ENCODE measurements around the gene PLCD1. TPM values are rescaled to one million over a fixed set of nuclear protein-coding genes. Genes with fewer than 3 reads are reported as not detected.

PLCD1 gene
- total and polyA plus RNA-seq, 4 donors, result 12.5 to 30.1 (median 26.4) TPM

DNA sequence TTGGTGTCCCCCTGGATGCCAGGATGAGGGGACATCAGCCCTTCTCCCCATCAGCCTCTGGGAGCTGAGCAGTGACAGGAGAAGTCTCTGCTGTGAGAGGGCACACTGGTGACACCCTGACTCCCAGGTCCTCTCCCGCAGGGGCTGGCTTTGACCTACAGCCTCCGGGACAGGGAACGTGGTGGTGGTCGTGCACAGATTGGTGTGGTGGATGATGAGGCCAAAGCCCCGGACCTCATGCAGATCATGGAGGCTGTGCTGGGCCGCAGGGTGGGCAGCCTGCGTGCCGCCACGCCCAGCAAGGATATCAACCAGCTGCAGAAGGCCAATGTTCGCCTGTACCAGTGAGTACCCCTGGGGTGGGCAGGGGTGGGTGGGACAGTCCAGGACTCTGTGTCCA lies 32.1 kb downstream of the PLCD1 start:
- peaks cover 39% of the 10 kb centered on the region for H3K36me3 ChIP-seq (ENCODE audit: control insufficient read depth, insufficient read depth, low read length)
- H3K9me3 ChIP-seq (ENCODE audit: control insufficient read depth, insufficient read depth, low read length), result no peaks in the 10 kb centered on the region
- 93% methylated on average over 9 of the region's 10 CpGs for WGBS (ENCODE audit: insufficient coverage)
- no peaks in the 10 kb centered on the region for H3K27me3 ChIP-seq (ENCODE audit: control insufficient read depth, insufficient read depth, low read length)
- no peak overlapping the region for H3K4me3 ChIP-seq (ENCODE audit: low read depth, low read length)
- peaks cover 52% of the 10 kb centered on the region for H3K4me1 ChIP-seq (ENCODE audit: control insufficient read depth, insufficient read depth, low read length)
- H3K27ac ChIP-seq (ENCODE audit: low read depth, low read length), result no peak overlapping the region
- DNase-seq (ENCODE audit: low read depth in 4 of 6, low spot score in 6 of 6), result no peak

DNA sequence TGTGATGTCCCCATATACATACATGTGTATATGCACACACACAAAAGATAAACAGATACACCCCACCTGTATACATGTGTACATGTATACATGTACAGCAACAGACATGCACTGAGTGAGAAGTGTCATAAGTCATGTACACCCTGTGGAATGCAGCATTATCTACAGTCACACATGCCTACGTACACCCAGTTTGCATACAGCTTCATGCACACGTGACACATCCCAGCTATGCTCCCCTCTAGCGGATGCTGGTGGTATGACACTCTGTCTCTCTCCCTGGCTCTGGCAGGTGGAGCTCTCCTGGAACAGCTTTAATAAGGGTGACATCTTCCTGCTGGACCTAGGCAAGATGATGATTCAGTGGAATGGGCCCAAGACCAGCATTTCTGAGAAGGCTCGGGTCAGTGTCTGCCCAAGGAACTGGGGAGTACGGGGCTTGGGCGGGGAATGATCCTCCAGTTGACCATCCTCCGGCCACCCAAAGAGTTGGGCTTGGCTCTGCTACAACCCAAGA lies 32.6 kb downstream of the PLCD1 start:
- H3K4me3 ChIP-seq (ENCODE audit: low read depth, low read length), result no peak overlapping the region
- H3K36me3 ChIP-seq (ENCODE audit: control insufficient read depth, insufficient read depth, low read length), result peaks cover 34% of the 10 kb centered on the region
- WGBS (ENCODE audit: insufficient coverage), result 57% methylated on average over 7 of the region's 7 CpGs
- H3K9me3 ChIP-seq (ENCODE audit: control insufficient read depth, insufficient read depth, low read length), result no peaks in the 10 kb centered on the region
- H3K27ac ChIP-seq (ENCODE audit: low read depth, low read length), result no peak overlapping the region
- H3K27me3 ChIP-seq (ENCODE audit: control insufficient read depth, insufficient read depth, low read length), result no peaks in the 10 kb centered on the region
- peaks cover 48% of the 10 kb centered on the region for H3K4me1 ChIP-seq (ENCODE audit: control insufficient read depth, insufficient read depth, low read length)
- peak in 4 of 6 donors; percentile 39 to 86 (median 66) for DNase-seq (ENCODE audit: low read depth in 4 of 6, low spot score in 6 of 6)

DNA sequence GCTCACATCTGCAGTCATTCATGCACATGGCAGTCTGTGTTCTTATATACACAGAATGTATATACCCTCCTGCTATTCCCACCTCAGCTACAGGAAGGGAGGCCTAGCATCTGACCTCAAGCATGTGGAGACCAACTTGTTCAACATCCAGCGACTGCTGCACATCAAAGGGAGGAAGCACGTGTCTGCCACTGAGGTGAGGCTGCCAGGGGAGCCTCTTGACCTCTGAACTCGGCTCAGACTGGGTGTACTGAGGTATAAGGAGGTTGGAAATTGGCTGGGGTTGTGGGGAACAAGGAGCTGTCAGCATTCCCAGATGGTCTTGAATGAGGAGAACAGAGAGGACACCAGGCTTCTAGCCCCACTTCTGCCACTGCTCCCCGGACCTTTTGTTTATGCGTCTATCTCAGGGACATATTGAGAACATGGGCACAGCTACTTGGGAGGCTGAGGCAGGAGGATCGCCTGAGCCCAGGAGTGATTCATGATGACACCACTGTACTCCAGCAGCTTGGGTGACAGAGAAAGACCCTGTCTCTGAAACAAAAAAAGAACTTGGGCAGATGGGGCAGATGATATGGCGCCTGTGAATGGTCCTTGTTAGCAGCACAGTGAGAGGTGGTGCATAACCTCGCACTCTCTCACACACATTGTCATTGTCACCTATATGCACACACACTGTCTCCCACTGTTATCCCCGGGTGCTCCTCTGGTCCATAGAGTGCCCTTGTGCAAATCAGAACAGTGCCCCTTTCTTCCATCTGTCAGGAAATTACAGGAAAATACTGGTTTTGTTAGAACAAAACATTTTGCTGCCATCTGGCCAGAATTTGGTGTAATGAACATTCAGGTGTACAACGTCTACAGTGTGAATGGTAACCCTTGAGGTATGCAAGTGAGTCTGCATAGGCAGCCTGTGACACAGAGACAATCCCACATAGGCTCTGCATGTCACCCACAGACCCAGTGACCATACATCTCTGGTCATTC lies 33.5 kb downstream of the PLCD1 start:
- Histone ChIP-seq H3K27ac (ENCODE audit: low read depth, low read length) (no peak overlapping the region), H3K27me3 (ENCODE audit: control insufficient read depth, insufficient read depth, low read length) (no peaks in the 10 kb centered on the region), H3K4me1 (ENCODE audit: control insufficient read depth, insufficient read depth, low read length) (peaks cover 40% of the 10 kb centered on the region), H3K9me3 (ENCODE audit: control insufficient read depth, insufficient read depth, low read length) (no peaks in the 10 kb centered on the region), H3K4me3 (ENCODE audit: low read depth, low read length) (no peak overlapping the region), H3K36me3 (ENCODE audit: control insufficient read depth, insufficient read depth, low read length) (peaks cover 25% of the 10 kb centered on the region)
- peak in 3 of 6 donors; percentile 23 to 66 (median 53) for DNase-seq (ENCODE audit: low read depth in 4 of 6, low spot score in 6 of 6)
- whole genome bisulfite sequencing (ENCODE audit: insufficient coverage), result 82% methylated on average over 7 of the region's 10 CpGs

DNA sequence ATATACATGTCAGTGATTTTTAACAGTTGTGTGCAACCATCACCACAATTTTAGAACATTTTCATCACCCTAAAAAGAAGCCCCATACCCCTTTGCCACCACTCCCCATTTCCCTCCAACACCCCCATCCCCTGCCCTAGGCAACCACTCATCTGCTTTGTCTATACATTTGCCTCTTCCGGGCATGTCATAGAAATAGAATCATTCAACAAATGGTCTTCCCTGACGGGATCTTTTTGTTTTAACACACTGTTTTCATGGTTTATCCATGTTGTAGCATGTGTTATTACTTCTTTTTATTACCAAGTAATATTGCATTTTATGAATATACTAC lies 34.8 kb downstream of the PLCD1 start:
- no peaks in the 10 kb centered on the region for H3K9me3 ChIP-seq (ENCODE audit: control insufficient read depth, insufficient read depth, low read length)

DNA sequence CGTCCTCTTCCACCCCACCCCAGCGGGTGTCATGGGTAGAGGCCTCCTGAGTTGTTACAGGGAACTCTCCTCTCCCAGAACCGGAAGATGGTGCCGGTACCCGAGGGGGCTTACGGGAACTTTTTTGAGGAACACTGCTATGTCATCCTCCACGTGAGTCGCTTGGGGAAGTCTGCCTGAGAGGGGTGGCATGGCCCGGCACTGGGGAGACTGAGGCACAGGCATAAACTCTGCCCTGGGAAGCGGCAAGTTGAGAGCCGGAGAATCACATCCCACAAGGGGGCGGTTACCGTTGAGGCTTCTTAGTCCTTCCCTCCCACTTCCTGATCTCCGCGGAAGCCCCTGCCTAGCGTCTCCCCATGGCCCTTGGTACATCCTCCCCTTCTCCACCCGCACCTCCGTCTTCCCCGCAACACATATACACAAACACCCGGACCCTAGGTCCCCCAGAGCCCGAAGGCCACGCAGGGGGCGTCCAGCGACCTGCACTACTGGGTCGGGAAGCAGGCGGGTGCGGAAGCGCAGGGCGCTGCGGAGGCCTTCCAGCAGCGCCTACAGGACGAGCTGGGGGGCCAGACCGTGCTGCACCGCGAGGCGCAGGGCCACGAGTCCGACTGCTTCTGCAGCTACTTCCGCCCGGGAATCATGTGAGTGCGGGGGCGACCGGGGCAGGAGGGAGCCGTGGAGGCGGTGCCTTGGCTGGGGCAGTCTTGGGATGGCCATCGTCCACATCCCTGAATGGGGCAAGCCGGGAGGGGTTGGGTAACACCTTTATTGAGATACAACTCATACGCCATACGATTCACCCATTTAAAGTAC lies 35.4 kb downstream of the PLCD1 start:
- H3K4me3 ChIP-seq (ENCODE audit: low read depth, low read length), result peak overlapping the region; percentile 79
- peak overlapping the region; percentile 83 for H3K27ac ChIP-seq (ENCODE audit: low read depth, low read length)
- 3% methylated on average over 42 of the region's 49 CpGs for WGBS (ENCODE audit: insufficient coverage)
- H3K36me3 ChIP-seq (ENCODE audit: control insufficient read depth, insufficient read depth, low read length), result peaks cover 13% of the 10 kb centered on the region
- no peaks in the 10 kb centered on the region for H3K9me3 ChIP-seq (ENCODE audit: control insufficient read depth, insufficient read depth, low read length)
- DNase-seq (ENCODE audit: low read depth in 4 of 6, low spot score in 6 of 6), result peak in 4 of 6 donors; percentile 31 to 83 (median 58)
- H3K27me3 ChIP-seq (ENCODE audit: control insufficient read depth, insufficient read depth, low read length), result no peaks in the 10 kb centered on the region
- peaks cover 26% of the 10 kb centered on the region for H3K4me1 ChIP-seq (ENCODE audit: control insufficient read depth, insufficient read depth, low read length)

More for the DNA sequence above, 34.8 kb downstream of the PLCD1 start:
- peak overlapping the region; percentile 79 for H3K4me3 ChIP-seq (ENCODE audit: low read depth, low read length)
- DNase-seq (ENCODE audit: low read depth in 4 of 6, low spot score in 6 of 6), result no peak
- H3K27ac ChIP-seq (ENCODE audit: low read depth, low read length), result peak overlapping the region; percentile 83
- no CpG with 5 or more reads among the region's 2 CpGs for WGBS (ENCODE audit: insufficient coverage)
- no peaks in the 10 kb centered on the region for H3K27me3 ChIP-seq (ENCODE audit: control insufficient read depth, insufficient read depth, low read length)
- peaks cover 14% of the 10 kb centered on the region for H3K36me3 ChIP-seq (ENCODE audit: control insufficient read depth, insufficient read depth, low read length)
- peaks cover 30% of the 10 kb centered on the region for H3K4me1 ChIP-seq (ENCODE audit: control insufficient read depth, insufficient read depth, low read length)

DNA sequence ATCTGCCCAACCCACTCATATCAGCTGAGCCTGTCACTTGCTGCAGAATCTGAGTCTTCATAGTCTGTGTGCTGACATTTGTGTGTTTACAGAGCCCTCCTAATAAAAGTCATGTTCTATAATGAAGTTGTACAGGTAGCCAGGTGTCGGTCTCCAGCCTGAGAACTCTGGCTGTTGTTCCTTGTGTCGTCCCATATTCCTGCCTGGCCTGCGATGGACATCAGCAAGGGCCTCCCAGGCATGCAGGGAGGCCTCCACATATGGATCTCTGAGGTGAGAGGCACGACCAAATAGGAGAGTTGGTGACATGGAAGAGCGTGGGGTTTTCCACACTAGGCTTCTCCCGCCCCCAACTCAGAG lies 36.0 kb downstream of the PLCD1 start:
- DNase-seq (ENCODE audit: low read depth in 4 of 6, low spot score in 6 of 6), result no peak
- H3K36me3 ChIP-seq (ENCODE audit: control insufficient read depth, insufficient read depth, low read length), result peaks cover 13% of the 10 kb centered on the region
- WGBS (ENCODE audit: insufficient coverage), result 78% methylated on average over 4 of the region's 6 CpGs
- H3K9me3 ChIP-seq (ENCODE audit: control insufficient read depth, insufficient read depth, low read length), result no peaks in the 10 kb centered on the region
- peak overlapping the region; percentile 83 for H3K27ac ChIP-seq (ENCODE audit: low read depth, low read length)
- no peaks in the 10 kb centered on the region for H3K27me3 ChIP-seq (ENCODE audit: control insufficient read depth, insufficient read depth, low read length)
- peaks cover 22% of the 10 kb centered on the region for H3K4me1 ChIP-seq (ENCODE audit: control insufficient read depth, insufficient read depth, low read length)
- H3K4me3 ChIP-seq (ENCODE audit: low read depth, low read length), result peak overlapping the region; percentile 79

DNA sequence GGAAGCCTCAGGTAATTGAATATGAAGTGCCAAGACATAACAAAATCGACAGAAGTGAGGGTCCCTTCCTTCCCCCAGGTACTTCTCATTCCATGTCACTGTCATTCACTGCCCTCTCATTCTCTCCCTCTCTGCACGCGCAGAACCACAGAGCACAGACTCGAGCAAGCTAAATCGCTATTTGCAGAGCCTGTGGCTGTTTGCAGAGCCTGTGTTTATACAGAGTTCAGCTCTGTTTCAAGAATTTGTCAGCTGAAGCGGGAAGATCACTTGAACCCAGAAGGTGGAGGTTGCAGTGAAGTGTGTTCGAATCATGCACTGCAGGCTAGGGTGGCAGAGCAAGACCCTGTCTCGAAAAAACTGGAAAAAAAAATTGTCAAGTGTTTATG lies 36.4 kb downstream of the PLCD1 start:
- WGBS (ENCODE audit: insufficient coverage), result 89% methylated on average over 8 of the region's 8 CpGs
- Histone ChIP-seq H3K27me3 (ENCODE audit: control insufficient read depth, insufficient read depth, low read length) (no peaks in the 10 kb centered on the region), H3K27ac (ENCODE audit: low read depth, low read length) (no peak overlapping the region), H3K9me3 (ENCODE audit: control insufficient read depth, insufficient read depth, low read length) (no peaks in the 10 kb centered on the region), H3K4me3 (ENCODE audit: low read depth, low read length) (no peak overlapping the region), H3K36me3 (ENCODE audit: control insufficient read depth, insufficient read depth, low read length) (peaks cover 12% of the 10 kb centered on the region), H3K4me1 (ENCODE audit: control insufficient read depth, insufficient read depth, low read length) (peaks cover 18% of the 10 kb centered on the region)
- DNase-seq (ENCODE audit: low read depth in 4 of 6, low spot score in 6 of 6), result no peak

DNA sequence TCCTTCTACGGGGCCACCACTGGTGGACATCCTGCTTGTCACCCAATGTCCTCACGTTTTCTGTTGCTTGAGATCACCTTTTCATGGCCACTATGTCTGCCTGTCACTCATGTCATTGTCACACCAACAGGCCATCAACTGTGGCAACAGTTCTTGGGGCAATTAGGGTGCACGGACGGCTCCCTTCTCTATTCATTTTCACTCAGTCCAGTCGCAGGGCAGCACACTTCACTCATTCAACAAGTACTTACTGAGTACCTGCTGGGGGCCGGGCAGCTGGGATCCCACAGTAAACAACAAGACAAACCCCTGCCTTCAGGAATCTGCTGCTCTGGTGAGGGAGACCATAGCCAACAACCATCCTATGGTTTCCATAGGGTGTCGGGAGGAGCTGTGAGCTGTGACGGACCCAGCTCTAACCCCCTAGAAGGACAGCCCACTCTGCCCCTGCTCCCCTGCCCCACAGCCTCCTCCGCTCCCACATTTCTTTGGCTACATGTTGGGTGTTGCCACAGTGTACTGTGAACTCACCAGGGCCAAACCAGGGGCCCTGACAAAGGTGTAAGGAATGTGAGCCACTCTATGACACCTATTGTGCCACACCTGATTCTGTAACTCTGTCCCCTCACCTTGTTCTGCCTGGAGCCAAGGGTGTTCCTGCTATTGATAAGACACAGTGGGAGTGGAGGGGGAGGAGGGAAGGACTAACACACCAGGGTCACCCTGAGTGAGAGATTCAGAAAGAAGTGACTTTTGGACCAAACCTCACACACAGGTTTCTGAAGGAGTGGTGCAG lies 37.0 kb downstream of the PLCD1 start:
- Histone ChIP-seq H3K27me3 (ENCODE audit: control insufficient read depth, insufficient read depth, low read length) (no peaks in the 10 kb centered on the region), H3K4me3 (ENCODE audit: low read depth, low read length) (no peak overlapping the region), H3K27ac (ENCODE audit: low read depth, low read length) (no peak overlapping the region), H3K4me1 (ENCODE audit: control insufficient read depth, insufficient read depth, low read length) (peaks cover 13% of the 10 kb centered on the region), H3K36me3 (ENCODE audit: control insufficient read depth, insufficient read depth, low read length) (peaks cover 6% of the 10 kb centered on the region), H3K9me3 (ENCODE audit: control insufficient read depth, insufficient read depth, low read length) (no peaks in the 10 kb centered on the region)
- 92% methylated on average over 6 of the region's 9 CpGs for WGBS (ENCODE audit: insufficient coverage)
- DNase-seq (ENCODE audit: low read depth in 4 of 6, low spot score in 6 of 6), result no peak

DNA sequence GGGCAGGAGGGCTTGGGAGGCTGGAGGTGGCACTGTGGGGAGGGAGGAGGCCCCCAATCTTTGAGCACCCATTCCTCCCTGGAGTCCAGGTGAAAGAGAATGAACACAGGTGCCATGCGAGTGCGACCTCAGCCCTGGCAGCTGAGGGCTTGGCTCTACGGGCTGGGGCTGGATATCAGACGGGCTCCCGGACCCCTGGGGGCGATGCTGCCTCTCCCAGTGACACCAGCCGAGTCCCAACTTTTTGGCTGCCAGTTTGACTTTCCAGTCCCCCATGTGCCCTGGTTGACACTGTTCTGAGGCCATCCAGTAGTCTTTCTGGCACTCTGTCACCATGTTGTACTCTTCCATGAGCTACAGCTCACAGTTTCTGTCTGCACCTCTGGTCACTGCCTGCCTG lies 37.6 kb downstream of the PLCD1 start:
- no peak for DNase-seq (ENCODE audit: low read depth in 4 of 6, low spot score in 6 of 6)
- H3K9me3 ChIP-seq (ENCODE audit: control insufficient read depth, insufficient read depth, low read length), result no peaks in the 10 kb centered on the region
- H3K4me3 ChIP-seq (ENCODE audit: low read depth, low read length), result no peak overlapping the region
- no peak overlapping the region for H3K27ac ChIP-seq (ENCODE audit: low read depth, low read length)
- no peaks in the 10 kb centered on the region for H3K27me3 ChIP-seq (ENCODE audit: control insufficient read depth, insufficient read depth, low read length)
- H3K4me1 ChIP-seq (ENCODE audit: control insufficient read depth, insufficient read depth, low read length), result peaks cover 13% of the 10 kb centered on the region
- no peaks in the 10 kb centered on the region for H3K36me3 ChIP-seq (ENCODE audit: control insufficient read depth, insufficient read depth, low read length)
- WGBS (ENCODE audit: insufficient coverage), result 85% methylated on average over 7 of the region's 7 CpGs

All from spinal cord (tissue), 10 donors.